KBM-7 (cell line): ENCODE results near the gene SPATA16.
"Not testable (repeated sequence)": the region's sequence is repeated elsewhere in the genome, so short reads cannot be mapped to it uniquely, and the experiment has no call there.

Experiments used
- DNase-seq: peaks from one replicate; pipeline ENCODE4 v3.0.0-alpha.2; 2015
- in situ Hi-C: fragments of 300-500 bp; cut with MboI; formaldehyde crosslinking; loops from 2 replicates; pipeline ENCODE4 v1.14.3; 2020; ENCODE audit warnings: low sequenced_read_pairs, low pct_unique_long_range_greater_than_20kb, mixed read lengths

The SPATA16 gene

GRCh38 chr3:172913911-172914655, 227.0 kb downstream of the SPATA16 start:
- DNase-seq, result no peak
- in situ Hi-C loops, result no loop called here

GRCh38 chr3:172911142-172911541, 229.9 kb downstream of the SPATA16 start:
- in situ Hi-C loops, result no loop called here
- no peak for DNase-seq

GRCh38 chr3:172908771-172909270, 232.2 kb downstream of the SPATA16 start:
- in situ Hi-C loops, result no loop called here
- DNase-seq, result no peak

- in situ Hi-C loops, result no loop called here
- no peak for DNase-seq
These were observed 235.6 kb downstream of the SPATA16 start for GRCh38 chr3:172905451-172905850.

- in situ Hi-C loops, result no loop called here
- DNase-seq, result no peak
These were observed 236.2 kb downstream of the SPATA16 start for GRCh38 chr3:172904711-172905373.

- no peak for DNase-seq
- in situ Hi-C loops, result no loop called here
These were observed 237.3 kb downstream of the SPATA16 start for GRCh38 chr3:172903642-172904320.

- no peak for DNase-seq
- in situ Hi-C loops, result no loop called here
These were observed 248.9 kb downstream of the SPATA16 start for GRCh38 chr3:172892158-172892557.

- in situ Hi-C loops, result no loop called here
- no peak for DNase-seq
These were observed 255.3 kb downstream of the SPATA16 start for GRCh38 chr3:172885704-172886103.

- DNase-seq, result peak; percentile 12
These were observed 258.5 kb downstream of the SPATA16 start for GRCh38 chr3:172882563-172882962.

GRCh38 chr3:172879381-172879780, 261.7 kb downstream of the SPATA16 start:
- in situ Hi-C loops, DNase-seq: not testable (repeated sequence)

More at GRCh38 chr3:172882563-172882962, 258.5 kb downstream of the SPATA16 start:
- in situ Hi-C loops, result no loop called here

- DNase-seq, result no peak
- in situ Hi-C loops, result no loop called here
These were observed 264.0 kb downstream of the SPATA16 start for GRCh38 chr3:172877011-172877410.

GRCh38 chr3:172876297-172876696, 264.7 kb downstream of the SPATA16 start:
- in situ Hi-C loops, result no loop called here
- DNase-seq, result no peak

- no peak for DNase-seq
- in situ Hi-C loops, result no loop called here
These were observed 266.0 kb downstream of the SPATA16 start for GRCh38 chr3:172875039-172875438.

GRCh38 chr3:172869784-172870518, 271.1 kb downstream of the SPATA16 start:
- peak; percentile 8 for DNase-seq
- in situ Hi-C loops, result no loop called here

GRCh38 chr3:172869368-172869771, 271.7 kb downstream of the SPATA16 start:
- DNase-seq, result no peak
- in situ Hi-C loops, result no loop called here

GRCh38 chr3:172868582-172869200, 272.3 kb downstream of the SPATA16 start:
- in situ Hi-C loops, result no loop called here
- no peak for DNase-seq

- in situ Hi-C loops, DNase-seq: not testable (repeated sequence)
These were observed 274.2 kb downstream of the SPATA16 start for GRCh38 chr3:172866726-172867350.

GRCh38 chr3:172859041-172859440, 282.0 kb downstream of the SPATA16 start:
- in situ Hi-C loops, result no loop called here
- no peak for DNase-seq
